Sigmoid colon (tissue), 4 donors: ENCODE data around the gene ADCY7.

Experiments used
- EP300 ChIP-seq, 4 donors: sonication (generic); formaldehyde crosslinking; IDR thresholded peaks; one replicate each; pipeline ENCODE4 v1.6.1; 2017; ENCODE audit warnings: antibody characterized with exemption in 4 of 4
- POLR2A ChIP-seq, 2 donors: fragments of 450-650 bp; IDR thresholded peaks; one replicate each; pipeline ENCODE4 v1.6.1; 2016; ENCODE audit warnings: antibody characterized with exemption in 2 of 2, mild to moderate bottlenecking in 2 of 2, moderate library complexity in 2 of 2
- POLR2AphosphoS5 ChIP-seq, 4 donors: sonication (generic); formaldehyde crosslinking; IDR thresholded peaks; one replicate each; pipeline ENCODE4 v1.6.1; 2017; ENCODE audit warnings: antibody characterized with exemption in 4 of 4
- TF ChIP-seq, protein P1 (sequence below), 4 experiments: fragments of 450-650 bp in 3 of 4; fragments of 200-600 bp in 1 of 4; IDR thresholded peaks; one replicate each; pipeline ENCODE4 v1.5.1; 2016 to 2019; ENCODE audit warnings: antibody characterized with exemption in 4 of 4, mild to moderate bottlenecking in 3 of 4, moderate library complexity in 2 of 4

DNA sequence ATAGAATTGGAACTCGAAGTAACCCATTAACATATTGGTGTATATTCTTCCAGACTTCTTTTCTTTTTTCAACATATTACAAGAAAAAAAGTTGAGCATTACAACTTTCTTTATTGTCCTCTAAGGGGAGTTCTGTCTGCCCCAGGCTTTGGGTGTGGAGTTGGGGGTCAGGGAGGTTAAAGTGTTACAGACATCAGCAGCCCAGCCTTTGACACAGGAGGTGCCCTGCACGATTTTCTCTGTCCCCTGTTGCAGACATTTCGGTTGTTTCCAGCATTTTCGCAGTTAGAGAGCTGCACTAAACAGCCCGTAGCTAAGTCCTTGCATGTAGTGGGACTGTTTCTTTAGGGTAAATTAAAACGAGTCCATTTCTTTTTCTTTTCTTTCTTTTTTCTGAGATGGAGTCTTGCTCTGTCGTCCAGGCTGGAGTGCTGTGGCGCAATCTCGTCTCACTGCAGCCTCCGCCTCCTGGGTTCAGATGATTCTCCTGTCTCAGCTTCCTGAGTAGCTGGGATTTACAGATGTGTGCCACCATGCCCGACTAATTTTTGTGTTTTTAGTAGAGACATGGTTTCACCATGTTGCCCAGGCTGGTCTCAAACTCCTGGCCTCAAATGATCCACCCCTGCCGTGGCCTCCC is 13.4 kb upstream of the ADCY7 start:
- TF ChIP-seq, protein P1, sequence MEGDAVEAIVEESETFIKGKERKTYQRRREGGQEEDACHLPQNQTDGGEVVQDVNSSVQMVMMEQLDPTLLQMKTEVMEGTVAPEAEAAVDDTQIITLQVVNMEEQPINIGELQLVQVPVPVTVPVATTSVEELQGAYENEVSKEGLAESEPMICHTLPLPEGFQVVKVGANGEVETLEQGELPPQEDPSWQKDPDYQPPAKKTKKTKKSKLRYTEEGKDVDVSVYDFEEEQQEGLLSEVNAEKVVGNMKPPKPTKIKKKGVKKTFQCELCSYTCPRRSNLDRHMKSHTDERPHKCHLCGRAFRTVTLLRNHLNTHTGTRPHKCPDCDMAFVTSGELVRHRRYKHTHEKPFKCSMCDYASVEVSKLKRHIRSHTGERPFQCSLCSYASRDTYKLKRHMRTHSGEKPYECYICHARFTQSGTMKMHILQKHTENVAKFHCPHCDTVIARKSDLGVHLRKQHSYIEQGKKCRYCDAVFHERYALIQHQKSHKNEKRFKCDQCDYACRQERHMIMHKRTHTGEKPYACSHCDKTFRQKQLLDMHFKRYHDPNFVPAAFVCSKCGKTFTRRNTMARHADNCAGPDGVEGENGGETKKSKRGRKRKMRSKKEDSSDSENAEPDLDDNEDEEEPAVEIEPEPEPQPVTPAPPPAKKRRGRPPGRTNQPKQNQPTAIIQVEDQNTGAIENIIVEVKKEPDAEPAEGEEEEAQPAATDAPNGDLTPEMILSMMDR (IDR thresholded peaks at IDR 0.05), result no peak
- TF ChIP-seq POLR2A (IDR thresholded peaks at IDR 0.05), result no peak
- TF ChIP-seq EP300 (IDR thresholded peaks at IDR 0.05), result no peak
- TF ChIP-seq POLR2AphosphoS5 (IDR thresholded peaks at IDR 0.05), result no peak
